Stimulated activated CD8-positive, alpha-beta memory T cell treated with anti-CD3 and anti-CD28 coated beads, Interleukin-12 subunit alpha, Interleukin-12 subunit beta, amount 100 ng/mL, for 1 hour (primary cell): Measurements from ENCODE around the gene ERAS.
"Not testable (repeated sequence)": the region's sequence is repeated elsewhere in the genome, so short reads cannot be mapped to it uniquely, and the experiment has no call there.

ENCODE experiments used
- DNase-seq: peaks from one replicate; pipeline ENCODE4 v3.0.0-alpha.2; 2020; ENCODE audit warnings: low read depth

The ERAS gene

DNA sequence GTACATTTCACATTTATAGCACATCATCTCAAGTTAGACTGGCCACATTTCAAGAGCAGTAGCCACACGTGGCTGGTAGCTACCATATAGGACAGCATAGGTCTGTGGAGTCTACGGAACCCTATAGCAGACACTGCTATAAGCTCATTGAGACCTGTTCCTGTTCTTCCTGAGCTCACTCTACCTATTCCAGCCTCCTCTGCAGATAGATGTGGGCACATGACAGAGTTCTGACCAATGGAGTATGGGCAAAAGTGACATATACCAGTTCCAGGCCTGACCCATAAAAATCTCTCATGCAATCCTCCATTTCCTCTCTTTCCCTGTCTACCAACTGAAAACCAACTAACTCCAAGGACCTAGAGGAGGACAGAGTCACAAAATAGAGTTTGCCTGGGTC lies 28.0 kb upstream of the ERAS start:
- DNase-seq = no peak

DNA sequence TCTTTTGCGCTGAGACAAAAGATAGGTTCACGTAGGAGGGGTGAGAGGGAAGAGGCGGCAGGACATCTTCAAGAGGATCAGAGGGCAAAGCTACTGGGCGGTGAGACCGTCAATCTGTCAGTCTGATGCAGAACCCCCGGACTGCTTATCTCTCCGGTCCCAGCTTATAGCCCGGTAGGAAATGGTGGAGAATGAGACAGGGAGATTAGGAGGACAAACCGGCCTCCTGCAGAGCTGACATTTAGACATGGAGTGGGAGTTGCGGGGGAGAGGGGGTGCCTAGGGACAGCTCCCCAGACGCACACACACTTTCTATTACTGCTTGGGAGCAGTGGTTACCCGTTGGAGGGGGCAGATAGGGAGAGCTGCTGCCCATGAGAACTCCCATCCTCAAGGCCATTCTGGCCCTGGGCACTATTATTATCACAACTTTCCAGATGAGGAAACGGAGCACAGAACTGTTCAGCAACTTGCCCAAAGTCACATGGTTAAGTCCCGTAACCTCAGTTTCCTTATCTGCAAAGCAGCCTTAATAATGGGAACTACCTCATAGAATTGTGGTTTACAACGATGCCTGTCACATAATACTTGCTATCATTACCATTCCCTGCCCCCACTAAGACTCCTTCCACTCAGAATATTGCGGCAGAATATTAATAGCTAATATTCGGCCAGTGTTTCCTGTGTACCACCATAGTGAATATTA lies 25.6 kb upstream of the ERAS start:
- no peak for DNase-seq

DNA sequence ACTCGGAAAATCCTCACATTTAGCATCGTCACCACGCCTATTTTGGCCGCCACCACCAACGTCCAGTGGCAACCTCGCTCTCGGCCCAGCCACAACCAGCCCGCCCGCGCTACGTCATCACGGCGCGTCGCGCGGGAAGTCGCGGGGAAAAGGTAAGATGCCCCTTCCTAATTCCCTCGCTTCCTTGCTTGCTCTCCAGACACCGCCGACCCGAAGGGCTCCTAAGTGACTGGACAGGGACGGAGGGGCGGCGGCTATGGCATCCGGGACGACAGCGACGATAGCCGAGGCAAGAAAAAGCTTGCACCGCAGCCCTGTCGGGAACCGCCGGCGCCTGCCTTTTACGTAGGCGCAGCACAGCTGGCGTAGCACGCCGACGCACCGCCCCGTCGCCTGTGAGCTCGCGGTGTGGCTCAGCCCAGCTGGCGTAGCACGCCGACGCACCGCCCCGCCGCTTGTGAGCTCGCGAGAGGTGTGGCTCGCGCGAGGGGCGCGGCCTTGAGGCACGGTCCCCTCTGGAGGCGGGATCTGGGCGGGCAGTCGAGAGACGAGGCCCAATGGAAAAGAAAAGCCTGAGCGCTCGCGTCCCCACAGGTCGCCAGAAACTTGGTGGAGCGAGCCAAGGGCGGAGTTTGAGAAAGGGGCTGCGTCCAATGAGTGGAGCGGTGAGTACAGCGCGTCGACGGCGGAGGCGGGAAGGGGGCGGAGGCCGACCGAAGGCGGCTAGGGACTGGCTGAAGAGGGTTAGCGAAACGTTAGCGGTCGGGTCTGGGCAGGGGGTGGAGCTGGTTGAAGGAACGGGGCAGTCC lies 24.8 kb upstream of the ERAS start, which contains the start of gene HDAC6:
HDAC6 (plus strand) TSS at position 788 of the 809 bp plus-strand sequence. CDS start 626 bp downstream, outside the sequence.
- peak; percentile 85 for DNase-seq

- peak; percentile 15 for DNase-seq
Observed at GRCh38 chrX:48802089-48802904, 24.0 kb upstream of the ERAS start.

- no peak for DNase-seq
Observed at GRCh38 chrX:48802905-48803200, 23.5 kb upstream of the ERAS start.

DNA sequence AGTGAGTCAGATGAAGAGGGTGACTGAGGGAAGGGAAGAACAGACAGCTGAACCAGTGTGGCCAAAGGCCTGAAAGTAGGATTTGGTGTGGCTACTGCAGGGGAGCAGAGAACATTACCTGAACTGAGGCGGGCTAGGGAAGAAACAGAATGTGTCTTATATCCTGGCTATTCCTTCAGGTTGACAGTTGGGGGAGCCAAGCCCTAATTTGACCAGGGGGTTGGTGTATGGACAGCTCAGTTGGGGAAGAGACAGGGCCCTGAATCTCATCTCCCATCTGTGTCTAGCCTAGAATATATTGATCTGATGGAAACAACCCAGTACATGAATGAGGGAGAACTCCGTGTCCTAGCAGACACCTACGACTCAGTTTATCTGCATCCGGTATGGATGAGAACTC lies 20.2 kb upstream of the ERAS start:
- DNase-seq = no peak

GRCh38 chrX:48813644-48814043 lies 12.7 kb upstream of the ERAS start:
- DNase-seq = no peak

- no peak for DNase-seq
Observed at GRCh38 chrX:48814722-48815121, 11.6 kb upstream of the ERAS start.

GRCh38 chrX:48815266-48815665 lies 11.0 kb upstream of the ERAS start:
- no peak for DNase-seq

GRCh38 chrX:48816014-48816810 lies 10.1 kb upstream of the ERAS start:
- DNase-seq = no peak

DNA sequence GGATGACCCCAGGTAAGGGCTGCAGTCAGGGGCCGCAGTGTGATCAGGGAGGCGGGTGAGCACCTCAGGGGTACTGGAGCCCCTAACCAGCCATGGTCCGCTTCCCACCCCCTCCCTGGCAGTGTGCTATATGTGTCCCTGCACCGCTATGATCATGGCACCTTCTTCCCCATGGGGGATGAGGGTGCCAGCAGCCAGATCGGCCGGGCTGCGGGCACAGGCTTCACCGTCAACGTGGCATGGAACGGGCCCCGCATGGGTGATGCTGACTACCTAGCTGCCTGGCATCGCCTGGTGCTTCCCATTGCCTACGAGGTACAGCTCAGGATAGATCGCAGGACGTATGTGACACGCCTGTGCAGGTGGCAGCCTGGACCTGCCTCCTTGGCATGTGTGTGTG lies 8.2 kb upstream of the ERAS start:
- no peak for DNase-seq

DNA sequence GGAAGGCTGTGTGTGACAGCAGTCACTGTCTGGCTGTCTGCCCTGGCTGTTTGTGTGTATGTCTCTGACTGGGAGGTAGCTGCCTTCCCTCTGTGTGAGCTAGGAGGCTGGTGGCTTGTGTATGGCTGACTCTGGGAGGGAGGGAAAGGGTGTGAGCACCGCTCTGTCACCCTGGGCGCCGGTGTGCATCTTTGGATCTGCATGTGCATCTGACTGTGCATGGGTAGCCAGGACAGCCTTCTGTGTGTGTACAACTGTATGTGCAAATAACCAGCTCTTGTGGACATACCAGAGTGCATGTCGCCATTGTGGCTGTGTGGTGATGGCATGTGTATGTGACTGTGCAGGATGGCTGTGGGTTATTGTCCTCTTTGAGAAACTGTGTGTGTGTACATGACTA lies 7.4 kb upstream of the ERAS start:
- DNase-seq = no peak

DNA sequence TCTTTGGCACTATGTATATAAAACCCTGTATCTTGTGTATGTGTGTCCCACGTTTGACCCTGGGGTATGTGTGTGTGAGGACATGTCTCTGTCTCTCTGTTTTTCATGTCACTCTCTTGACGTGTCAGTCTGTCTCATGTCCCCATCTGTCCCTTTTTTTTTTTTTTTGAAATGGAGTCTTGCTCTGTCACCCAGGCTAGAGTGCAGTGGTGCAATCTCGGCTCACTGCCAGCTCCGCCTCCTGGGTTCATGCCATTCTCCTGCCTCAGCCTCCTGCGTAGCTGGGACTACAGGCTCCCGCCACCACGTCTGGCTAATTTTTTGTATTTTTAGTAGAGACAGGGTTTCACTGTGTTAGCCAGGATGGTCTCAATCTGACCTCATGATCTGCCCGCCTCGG lies 6.9 kb upstream of the ERAS start:
- not testable (repeated sequence) for DNase-seq

DNA sequence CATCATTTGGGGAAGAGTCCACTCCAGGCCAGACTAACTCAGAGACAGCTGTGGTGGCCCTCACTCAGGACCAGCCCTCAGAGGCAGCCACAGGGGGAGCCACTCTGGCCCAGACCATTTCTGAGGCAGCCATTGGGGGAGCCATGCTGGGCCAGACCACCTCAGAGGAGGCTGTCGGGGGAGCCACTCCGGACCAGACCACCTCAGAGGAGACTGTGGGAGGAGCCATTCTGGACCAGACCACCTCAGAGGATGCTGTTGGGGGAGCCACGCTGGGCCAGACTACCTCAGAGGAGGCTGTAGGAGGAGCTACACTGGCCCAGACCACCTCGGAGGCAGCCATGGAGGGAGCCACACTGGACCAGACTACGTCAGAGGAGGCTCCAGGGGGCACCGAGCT lies 3.3 kb upstream of the ERAS start:
- DNase-seq = no peak

DNA sequence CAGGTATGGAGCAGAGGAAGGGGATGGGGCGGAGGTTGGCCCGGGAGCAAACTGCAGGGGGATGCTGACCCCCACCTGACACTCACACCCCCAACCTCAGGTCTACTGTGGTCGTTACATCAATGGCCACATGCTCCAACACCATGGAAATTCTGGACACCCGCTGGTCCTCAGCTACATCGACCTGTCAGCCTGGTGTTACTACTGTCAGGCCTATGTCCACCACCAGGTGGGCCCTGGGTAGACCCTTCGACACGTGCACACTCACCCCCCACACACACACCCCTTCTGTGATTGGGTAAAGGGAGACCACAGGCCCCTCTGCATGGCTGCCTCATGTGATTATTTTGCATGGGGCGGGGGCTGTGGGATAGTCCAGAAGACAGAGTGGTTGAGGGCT lies 2.2 kb upstream of the ERAS start:
- DNase-seq = no peak

DNA sequence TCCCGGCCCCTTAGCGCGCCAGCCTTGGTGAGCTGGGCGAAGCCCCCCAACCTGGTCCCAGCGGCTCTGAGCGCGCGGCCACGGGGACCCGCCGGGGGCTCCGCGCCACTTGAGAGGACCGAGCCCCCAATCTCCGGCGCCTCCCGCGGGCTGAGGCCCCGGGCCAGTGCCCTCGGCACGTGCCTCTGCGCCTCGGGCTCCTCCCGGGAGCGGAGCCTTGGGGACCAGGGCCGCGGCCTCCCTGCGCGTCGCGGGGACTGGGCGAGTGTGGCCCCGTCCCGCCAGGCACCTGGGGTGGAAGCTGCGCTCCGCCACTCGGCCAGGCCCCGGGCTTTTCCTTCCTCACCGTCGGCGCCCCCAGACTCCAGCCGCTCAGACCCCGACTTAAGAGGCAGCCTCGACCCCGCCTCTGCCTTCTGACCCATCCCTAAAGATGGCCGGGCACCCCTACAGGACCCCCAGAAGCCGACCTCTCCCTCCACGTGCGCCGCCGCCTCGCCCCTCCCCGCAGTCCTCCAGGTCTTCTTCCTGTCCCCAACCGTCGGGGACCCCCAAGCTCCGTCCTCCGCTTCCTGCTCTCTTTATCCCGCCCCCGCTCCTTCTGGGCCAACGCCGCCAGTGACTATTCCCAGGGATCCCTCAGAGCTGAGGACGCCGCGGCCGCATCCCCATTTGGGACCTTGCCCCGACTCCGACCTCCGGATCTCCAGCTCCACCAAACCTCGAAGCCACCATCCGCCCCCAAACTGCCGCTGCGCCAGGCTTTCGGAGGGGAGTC lies 752 bp downstream of the ERAS start:
- no peak for DNase-seq

DNA sequence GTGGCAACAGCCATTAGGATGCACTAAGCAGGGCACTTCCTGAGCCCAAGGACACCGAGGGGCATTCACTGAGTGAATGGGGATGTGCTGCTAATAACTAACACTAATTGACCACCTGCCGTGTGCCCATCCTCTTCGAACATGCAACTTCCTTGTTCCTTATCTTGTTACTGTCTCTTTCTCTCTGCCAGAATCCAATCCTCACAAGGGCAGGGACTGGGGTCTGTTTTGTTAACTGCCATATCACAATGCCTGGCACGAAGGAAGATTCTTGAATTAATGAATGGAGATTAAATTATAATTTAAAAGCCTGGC lies 1.3 kb downstream of the ERAS start:
- no peak for DNase-seq

DNA sequence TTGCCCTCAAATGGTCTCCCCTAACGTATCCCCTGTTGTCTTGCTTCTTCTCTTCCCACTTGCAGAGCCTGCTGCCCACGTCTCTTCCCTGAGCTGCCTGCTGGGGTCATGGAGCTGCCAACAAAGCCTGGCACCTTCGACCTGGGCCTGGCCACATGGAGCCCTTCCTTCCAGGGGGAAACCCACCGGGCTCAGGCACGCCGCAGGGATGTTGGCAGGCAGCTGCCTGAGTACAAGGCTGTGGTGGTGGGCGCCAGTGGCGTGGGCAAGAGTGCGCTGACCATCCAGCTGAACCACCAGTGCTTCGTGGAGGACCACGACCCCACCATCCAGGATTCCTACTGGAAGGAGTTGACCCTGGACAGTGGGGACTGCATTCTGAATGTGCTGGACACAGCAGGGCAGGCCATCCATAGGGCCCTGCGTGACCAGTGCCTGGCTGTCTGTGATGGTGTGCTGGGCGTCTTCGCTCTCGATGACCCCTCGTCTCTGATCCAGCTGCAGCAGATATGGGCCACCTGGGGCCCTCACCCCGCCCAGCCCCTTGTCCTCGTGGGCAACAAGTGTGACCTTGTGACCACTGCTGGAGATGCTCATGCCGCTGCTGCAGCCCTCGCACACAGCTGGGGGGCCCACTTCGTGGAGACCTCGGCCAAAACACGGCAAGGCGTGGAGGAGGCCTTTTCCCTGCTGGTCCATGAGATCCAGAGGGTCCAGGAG lies 2.9 kb downstream of the ERAS start:
- no peak for DNase-seq

DNA sequence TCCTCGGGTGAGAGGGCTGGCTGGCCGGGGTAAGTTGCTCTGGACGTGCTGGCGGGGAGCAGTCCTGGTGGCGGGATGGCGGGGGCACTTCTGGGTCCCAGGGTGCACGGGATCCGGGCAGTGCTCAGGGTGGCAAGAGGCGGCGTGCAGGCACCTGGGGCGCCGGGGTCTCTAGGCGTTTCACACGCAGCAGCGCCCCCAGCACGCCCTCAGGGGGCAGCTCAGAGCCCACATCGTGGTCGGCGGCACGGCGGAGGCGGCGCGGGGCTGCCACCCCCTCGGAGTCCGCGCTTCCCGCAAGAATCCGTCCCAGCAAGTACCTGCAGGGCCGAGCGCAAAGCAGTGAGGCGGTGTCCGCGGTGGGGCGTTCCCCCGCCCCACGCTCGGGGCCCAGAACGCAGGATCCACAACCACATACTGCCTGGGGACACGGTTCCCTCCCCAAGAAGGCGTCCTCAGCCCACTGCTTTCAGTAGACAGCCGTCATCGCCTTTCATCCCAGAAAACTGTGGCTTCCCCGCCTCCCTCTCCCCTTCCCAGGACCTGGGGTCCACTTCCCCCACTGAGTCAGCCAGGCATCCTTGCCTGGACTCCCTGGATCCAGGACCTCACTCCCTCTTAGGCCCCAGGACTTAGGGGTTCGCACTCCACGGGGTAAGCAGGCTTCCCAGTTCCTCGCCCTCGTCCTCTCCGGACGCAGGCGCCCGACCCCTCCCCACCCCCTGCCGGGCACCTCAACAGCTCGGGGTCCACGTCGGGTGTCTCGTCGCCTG lies 5.0 kb downstream of the ERAS start:
- no peak for DNase-seq

DNA sequence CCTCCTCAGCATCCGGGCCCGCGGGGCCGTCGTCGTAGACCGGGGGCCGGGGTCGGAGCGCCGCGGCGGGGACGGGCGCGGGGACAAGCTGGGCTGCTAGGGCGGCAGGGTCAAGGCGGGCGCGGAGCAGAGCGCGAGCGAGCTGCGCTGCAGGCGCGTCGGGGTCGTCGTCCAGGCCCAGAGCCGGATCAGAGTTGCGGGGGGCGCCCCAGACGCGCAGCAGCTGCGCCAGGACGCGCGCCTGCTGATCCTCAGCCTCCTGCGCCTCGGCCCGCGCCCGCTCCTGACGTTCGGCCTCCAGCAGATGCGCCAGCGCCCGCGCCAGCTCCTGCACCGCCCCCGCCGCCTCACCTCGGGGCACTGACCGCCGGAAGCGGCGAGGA lies 5.6 kb downstream of the ERAS start:
- no peak for DNase-seq
